Measurements from ENCODE around the gene VWA5B1. TPM values are rescaled to one million over a fixed set of nuclear protein-coding genes. Genes with fewer than 3 reads are reported as not detected.

VWA5B1 gene
- total and polyA plus RNA-seq, 2 of the 8 experiments (the other 6 are each of a cell fraction or from before 2014, with no cell fraction given): 0.54 to 2.3 TPM

- no peak overlapping the region for H3K14ac ChIP-seq (ENCODE audit: insufficient read length)
- H4K5ac ChIP-seq (ENCODE audit: insufficient read length, low read depth, low read length): no peak overlapping the region
- H3K9ac ChIP-seq (replicated peaks in 1 of 4; ENCODE audit: extremely low read depth in 1 of 4, low read depth in 3 of 4, low read length in 3 of 4): no peak overlapping the region
- no peak overlapping the region for H4K8ac ChIP-seq (ENCODE audit: extremely low read depth, insufficient read depth, low read length)
- H3K9me3 ChIP-seq (ENCODE audit: insufficient read depth in 2 of 2, low read depth in 1 of 2, low read length in 1 of 2): no peaks in the 10 kb centered on the region
- H2BK20ac ChIP-seq (ENCODE audit: low read length): no peak overlapping the region
- H2AFZ ChIP-seq (ENCODE audit: low read length): no peak overlapping the region
- ChIA-PET CTCF (ENCODE audit: partially characterized antibody) (interaction anchor here (1.0 to 9.8 kb wide), 3 partner anchors 9 to 57 kb away, joined by 3 to 89 read pairs (median 11); no protein-coding TSS in a partner anchor), POLR2A (ENCODE audit: partially characterized antibody) (no interaction called here)
- no peaks in the 10 kb centered on the region for H3K36me3 ChIP-seq (ENCODE audit: control insufficient read depth in 2 of 4, insufficient read depth in 4 of 4, low read length in 3 of 4)
- 62% methylated on average over 4 of the region's 4 CpGs; no CpG with 5 or more reads in 1 of the 2 experiments for WGBS, 2 experiments (ENCODE audit: extremely low coverage in 1 of 2, insufficient coverage in 1 of 2, insufficient read length in 1 of 2, insufficient replicate concordance in 2 of 2, low coverage in 1 of 2, low lambda C conversion rate in 2 of 2, missing lambda C conversion rate in 1 of 2)
- no peak overlapping the region for H2BK120ac ChIP-seq (replicated peaks; ENCODE audit: low read depth, low read length)
- H3K27me3 ChIP-seq (replicated peaks in 1 of 4; ENCODE audit: control insufficient read depth in 3 of 4, extremely low read depth in 1 of 4, insufficient read depth in 3 of 4, low read length in 3 of 4): peaks cover 2 to 34% (median 19%) of the 10 kb centered on the region in 4 experiments
- no peaks in the 10 kb centered on the region; the same call in 1 of the 2 replicates for H3K23me2 ChIP-seq (ENCODE audit: low read depth, low read length)
- no peak for DNase-seq (ENCODE audit: low read depth in 1 of 2, low spot score in 2 of 2)
- no peaks in the 10 kb centered on the region for H3K79me1 ChIP-seq (ENCODE audit: low read depth, low read length)
- H2BK15ac ChIP-seq (ENCODE audit: low read length): no peak overlapping the region
- TF ChIP-seq E2F6 (IDR thresholded peaks at IDR 0.05): no peak
- no peak for TF ChIP-seq CBX8 (IDR thresholded peaks at IDR 0.05; ENCODE audit: borderline replicate concordance, low read depth, low read length)
- TF ChIP-seq RXRA (IDR thresholded peaks at IDR 0.05; ENCODE audit: insufficient read depth, low read depth, low read length): no peak
- TF ChIP-seq CEBPB (IDR thresholded peaks at IDR 0.05; ENCODE audit: low read depth, low read length): no peak
- no peak for TF ChIP-seq JUN (IDR thresholded peaks at IDR 0.05; ENCODE audit: low read depth, low read length)
- TF ChIP-seq BCL11A (IDR thresholded peaks at IDR 0.05; ENCODE audit: low read depth in 2 of 2, low read length in 2 of 2): no peak
- no peak for TF ChIP-seq FOSL1 (IDR thresholded peaks at IDR 0.05; ENCODE audit: insufficient read depth, low read depth, low read length)
- no peak for TF ChIP-seq GTF2F1 (IDR thresholded peaks at IDR 0.05; ENCODE audit: borderline replicate concordance, low read depth, low read length)
- TF ChIP-seq HDAC6 (IDR thresholded peaks at IDR 0.05; ENCODE audit: low read depth, low read length): no peak
- TF ChIP-seq CTBP2 (IDR thresholded peaks at IDR 0.05; ENCODE audit: borderline replicate concordance, insufficient read depth, insufficient read length, low read length): no peak
- no peak for TF ChIP-seq SAP30 (IDR thresholded peaks at IDR 0.05; ENCODE audit: insufficient read depth, insufficient replicate concordance, low read length)
- no peak for TF ChIP-seq SIX5 (IDR thresholded peaks at IDR 0.05; ENCODE audit: low read depth, low read length)
- no peak overlapping the region for H3K4me3 ChIP-seq (ENCODE audit: extremely low read depth in 1 of 4, insufficient read depth in 2 of 4, low read depth in 3 of 4, low read length in 4 of 4)
- no peak overlapping the region for H2BK12ac ChIP-seq (ENCODE audit: low read depth, low read length)
- no peak overlapping the region for H4K91ac ChIP-seq (replicated peaks; ENCODE audit: insufficient read length, low read length)
- H3K18ac ChIP-seq (ENCODE audit: extremely low read depth, low read length): no peak overlapping the region
- no peak overlapping the region for H3K4ac ChIP-seq (replicated peaks; ENCODE audit: insufficient read length, low read depth, low read length)
- FAIRE-seq: no peak
- no peak overlapping the region for H3K4me2 ChIP-seq (ENCODE audit: insufficient read depth in 1 of 2, low read depth in 2 of 2, low read length in 2 of 2)
- H4K20me1 ChIP-seq (replicated peaks in 1 of 2; ENCODE audit: control insufficient read depth in 1 of 2, insufficient read depth in 2 of 2, low read length in 2 of 2): peaks cover 0 to 2% of the 10 kb centered on the region in 2 experiments
- H2AK5ac ChIP-seq (ENCODE audit: low read depth, low read length): no peak overlapping the region
- no peaks in the 10 kb centered on the region for H3K79me2 ChIP-seq (ENCODE audit: control insufficient read depth in 1 of 2, insufficient read depth in 2 of 2, low read length in 2 of 2)
- H3K4me1 ChIP-seq (replicated peaks in 1 of 4; ENCODE audit: control insufficient read depth in 3 of 4, insufficient read depth in 4 of 4, low read length in 3 of 4): no peaks in the 10 kb centered on the region
- H3K27ac ChIP-seq (ENCODE audit: low read depth, low read length): no peak overlapping the region
- no peak overlapping the region for H3K56ac ChIP-seq (replicated peaks; ENCODE audit: insufficient read length, low read depth, low read length)
- no peak overlapping the region for H2BK5ac ChIP-seq (ENCODE audit: low read depth, low read length)
- H3K23ac ChIP-seq (ENCODE audit: insufficient read length): no peak overlapping the region
Measured at GRCh38 chr1:20372676-20373075, 82.0 kb downstream of the VWA5B1 start.

All from H1 (cell line).